HepG2 (cell line): ENCODE measurements around the gene OR6S1. TPM values are rescaled to one million over a fixed set of nuclear protein-coding genes. Genes with fewer than 3 reads are reported as not detected.

ENCODE experiments used
- ARNT2 ChIP-seq: sonication (generic); formaldehyde crosslinking; IDR thresholded peaks from 2 replicates; pipeline ENCODE4 v1.8.0; 2022; ENCODE audit warnings: mild to moderate bottlenecking, low read depth, missing genetic modification reagents, moderate library complexity
- ATF2 ChIP-seq: sonication (generic); formaldehyde crosslinking; IDR thresholded peaks from 2 replicates; pipeline ENCODE4 v1.4.0; 2020; ENCODE audit warnings: missing genetic modification reagents
- DNMT3B ChIP-seq: conservative IDR thresholded peaks from 2 replicates; pipeline ENCODE4 v1.6.1; 2016; ENCODE audit warnings: missing biosample characterization, control low read depth
- DPF2 ChIP-seq: sonication (generic); formaldehyde crosslinking; IDR thresholded peaks from 2 replicates; pipeline ENCODE4 v1.4.0; 2020; ENCODE audit warnings: mild to moderate bottlenecking, low read depth, missing genetic modification reagents, borderline replicate concordance
- EHMT2 ChIP-seq: fragments of 200-600 bp; sonication (generic); IDR thresholded peaks from 2 replicates; pipeline ENCODE4 v1.7.0; 2017; ENCODE audit warnings: antibody characterized with exemption, low read depth, low read length, borderline replicate concordance
- ESRRA ChIP-seq: sonication (generic); formaldehyde crosslinking; IDR thresholded peaks from 2 replicates; pipeline ENCODE4 v1.5.1; 2020; ENCODE audit warnings: mild to moderate bottlenecking, low read depth, missing genetic modification reagents
- FUBP1 ChIP-seq: sonication (generic); formaldehyde crosslinking; IDR thresholded peaks from 2 replicates; pipeline ENCODE4 v1.5.1; 2020; ENCODE audit warnings: missing genetic modification reagents, mild to moderate bottlenecking, borderline replicate concordance
- HNRNPUL1 ChIP-seq: fragments of 200-400 bp; formaldehyde crosslinking; IDR thresholded peaks from 2 replicates; pipeline ENCODE4 v1.6.1; 2017; ENCODE audit warnings: low read depth, mild to moderate bottlenecking, low read length, moderate library complexity
- KAT7 ChIP-seq: IDR thresholded peaks from 2 replicates; pipeline ENCODE4 v1.6.1; 2018; ENCODE audit warnings: borderline replicate concordance, missing compliant biosample characterization
- KLF6 ChIP-seq: IDR thresholded peaks from 2 replicates; pipeline ENCODE4 v1.8.0; 2016; ENCODE audit warnings: missing biosample characterization, missing genetic modification reagents
- MAFG ChIP-seq: sonication (generic); formaldehyde crosslinking; IDR thresholded peaks from 2 replicates; pipeline ENCODE4 v1.5.1; 2020; ENCODE audit warnings: mild to moderate bottlenecking, missing genetic modification reagents
- MAZ ChIP-seq, 2 experiments: sonication (generic) in 1 of 2; formaldehyde crosslinking in 1 of 2; IDR thresholded peaks; 2 replicates each; pipeline versions ENCODE4 v1.5.0 to v1.6.1; 2012 to 2020; ENCODE audit warnings: low read depth in 2 of 2, mild to moderate bottlenecking in 2 of 2, borderline replicate concordance in 1 of 2, improper control_type of control experiment in 1 of 2, low read length in 1 of 2, missing genetic modification reagents in 1 of 2, moderate library complexity in 1 of 2
- MEIS2 ChIP-seq: sonication (generic); formaldehyde crosslinking; IDR thresholded peaks from 2 replicates; pipeline ENCODE4 v1.9.0; 2021; ENCODE audit warnings: mild to moderate bottlenecking, missing genetic modification reagents
- MYC ChIP-seq: sonication (generic); formaldehyde crosslinking; IDR thresholded peaks from 2 replicates; pipeline ENCODE4 v1.9.0; 2021; ENCODE audit warnings: missing genetic modification reagents, borderline replicate concordance
- NPAS2 ChIP-seq: sonication (generic); formaldehyde crosslinking; IDR thresholded peaks from 2 replicates; pipeline ENCODE4 v1.8.0; 2022; ENCODE audit warnings: mild to moderate bottlenecking, missing genetic modification reagents, borderline replicate concordance
- POLR2G ChIP-seq: fragments of 200-400 bp; formaldehyde crosslinking; IDR thresholded peaks from 2 replicates; pipeline ENCODE4 v1.6.1; 2018; ENCODE audit warnings: mild to moderate bottlenecking, low read depth, low read length, moderate library complexity
- RORA ChIP-seq: sonication (generic); formaldehyde crosslinking; IDR thresholded peaks from 2 replicates; pipeline ENCODE4 v1.5.0; 2020; ENCODE audit warnings: mild to moderate bottlenecking, missing genetic modification reagents, moderate library complexity
- SKI ChIP-seq: fragments of 450-650 bp; IDR thresholded peaks from one replicate; pipeline ENCODE4 v1.6.1; 2018; ENCODE audit warnings: mild to moderate bottlenecking; ENCODE audit not compliant: partially characterized antibody
- SNRNP70 ChIP-seq: fragments of 200-400 bp; formaldehyde crosslinking; IDR thresholded peaks from 2 replicates; pipeline ENCODE4 v1.6.1; 2017; ENCODE audit warnings: mild to moderate bottlenecking, low read depth, low read length, moderate library complexity
- SUZ12 ChIP-seq: fragments of 150-350 bp; IDR thresholded peaks from 2 replicates; pipeline ENCODE4 v1.6.1; 2014; ENCODE audit warnings: low read depth, low read length
- TCF7 ChIP-seq: sonication (generic); IDR thresholded peaks from 2 replicates; pipeline ENCODE4 v1.6.1; 2016; ENCODE audit warnings: antibody characterized with exemption, low read depth
- THAP11 ChIP-seq: IDR thresholded peaks from 2 replicates; pipeline ENCODE4 v1.6.1; 2016; ENCODE audit warnings: missing biosample characterization, missing genetic modification reagents
- XRCC5 ChIP-seq: fragments of 200-400 bp; formaldehyde crosslinking; optimal IDR thresholded peaks from 2 replicates; pipeline ENCODE3; 2017; ENCODE audit warnings: mild to moderate bottlenecking, low read length
- ZBTB7B ChIP-seq: sonication (generic); formaldehyde crosslinking; IDR thresholded peaks from 2 replicates; pipeline ENCODE4 v1.4.0; 2020; ENCODE audit warnings: missing genetic modification reagents
- ZFAT ChIP-seq: sonication (generic); formaldehyde crosslinking; conservative IDR thresholded peaks from 2 replicates; pipeline ENCODE4 v1.8.1; 2023; ENCODE audit warnings: missing genetic modification reagents, inconsistent platforms
- ZFP90 ChIP-seq: sonication (generic); formaldehyde crosslinking; IDR thresholded peaks from 2 replicates; pipeline ENCODE4 v1.8.0; 2022; ENCODE audit warnings: missing genetic modification reagents, mild to moderate bottlenecking, inconsistent platforms, borderline replicate concordance
- ZSCAN9 ChIP-seq: IDR thresholded peaks from 2 replicates; pipeline ENCODE4 v1.6.1; 2016; ENCODE audit warnings: borderline replicate concordance
- polyA plus RNA-seq, 8 experiments: library from polyadenylated mRNA; depleted of rRNA in 3 of 8; stranded (reverse) in 7 of 8; unstranded in 1 of 8; fragments of >200 nt; fragmentation: Illumina TruSeq in 4 of 8; extraction: Trizol in 4 of 8; gene quantifications; 2 replicates each; pipeline versions ENCODE4 v1.2.1 to v1.2.3, GENCODE V29; 2011 to 2016; ENCODE audit warnings: low read depth in 4 of 8, missing spikeins in 1 of 8, mixed read lengths in 1 of 8; ENCODE audit not compliant: insufficient read depth in 1 of 8
- total RNA-seq, 5 experiments: library from RNA; depleted of rRNA; stranded (reverse); fragments of >200 nt; fragmentation: Illumina TruSeq; extraction: Trizol; gene quantifications; 2 replicates each; pipeline ENCODE4 v1.2.3, GENCODE V29; 2016; ENCODE audit warnings: low read depth in 1 of 5

Gene OR6S1
- total and polyA plus RNA-seq, 2 of the 13 experiments (the other 11 are each of a cell fraction or from before 2014, with no cell fraction given) = 0.09 TPM; not detected in 1

GRCh38 chr14:20686386-20687143 lies 45.1 kb upstream of the OR6S1 start (continued):
- TF ChIP-seq FUBP1 (CRISPR knock-in tag) (0 out of 2 replicates have a peak, but pooled peaks have one; percentile 24), RORA (no peak), MYC (CRISPR knock-in tag) (peak; percentile 64), ESRRA (peak; percentile 76), SUZ12 (no peak), ZFP90 (CRISPR knock-in tag) (peak; percentile 72; the same call in 1 of the 2 replicates), HNRNPUL1 (0 out of 2 replicates have a peak, but pooled peaks have one; percentile 48), POLR2G (peak; percentile 28; the same call in 1 of the 2 replicates), ATF2 (CRISPR knock-in tag) (peak; percentile 56; the same call in 1 of the 2 replicates), SNRNP70 (no peak), ZFAT (CRISPR knock-in tag) (0 out of 2 replicates have a peak, but pooled peaks have one; percentile 71), DNMT3B (CRISPR knock-in tag) (peak; percentile 88), MAFG (CRISPR knock-in tag) (no peak), KLF6 (CRISPR knock-in tag) (0 out of 2 replicates have a peak, but pooled peaks have one; percentile 19), KAT7 (CRISPR knock-in tag) (peak; percentile 39), ZSCAN9 (peak; percentile 95), MAZ (IDR thresholded peaks at IDR 0.05; ENCODE audit: borderline replicate concordance, low read depth, low read length) (no peak), MAZ (CRISPR knock-in tag; IDR thresholded peaks at IDR 0.05; ENCODE audit: low read depth) (0 out of 2 replicates have a peak, but pooled peaks have one; percentile 22), NPAS2 (CRISPR knock-in tag) (no peak), TCF7 (peak; percentile 91), THAP11 (CRISPR knock-in tag) (peak; percentile 70), ARNT2 (CRISPR knock-in tag) (peak; percentile 58; the same call in 1 of the 2 replicates), XRCC5 (no peak), ZBTB7B (CRISPR knock-in tag) (peak; percentile 66; the same call in 1 of the 2 replicates), DPF2 (peak; percentile 79; the same call in 1 of the 2 replicates), MEIS2 (CRISPR knock-in tag) (peak; percentile 93), SKI (peak; percentile 69), EHMT2 (no peak)
